Smooth muscle cell (in vitro differentiated cells): Measurements from ENCODE around the gene NKIRAS2. TPM values are rescaled to one million over a fixed set of nuclear protein-coding genes. Genes with fewer than 3 reads are reported as not detected.

Experiments
- DNase-seq: peaks from one replicate; lab custom pipeline; 2025; ENCODE audit not compliant: unreplicated experiment; lab: John Stamatoyannopoulos, UW
- H2AFZ ChIP-seq: fragments of 200-600 bp; sonication (generic); 2 replicates; pipeline ENCODE4 v1.6.0; 2016; ENCODE audit warnings: antibody characterized with exemption, low read depth, mild to moderate bottlenecking
- H3F3A ChIP-seq: fragments of 200-600 bp; sonication (generic); 2 replicates; pipeline ENCODE4 v1.6.0; 2017; ENCODE audit warnings: antibody characterized with exemption, low read depth
- H3K27ac ChIP-seq: fragments of 200-600 bp; sonication (generic); 2 replicates; pipeline ENCODE4 v1.5.1; 2016; ENCODE audit warnings: low read depth, mild to moderate bottlenecking
- H3K27me3 ChIP-seq: fragments of 200-600 bp; sonication (generic); 2 replicates; pipeline ENCODE4 v1.6.1; 2016; ENCODE audit warnings: low read depth, mild to moderate bottlenecking
- H3K36me3 ChIP-seq: fragments of 200-600 bp; sonication (generic); 2 replicates; pipeline ENCODE4 v1.5.1; 2016; ENCODE audit warnings: low read depth
- H3K4me1 ChIP-seq: fragments of 200-600 bp; sonication (generic); 2 replicates; pipeline ENCODE4 v1.5.1; 2016; ENCODE audit warnings: low read depth
- H3K4me2 ChIP-seq: fragments of 200-600 bp; sonication (generic); 2 replicates; pipeline ENCODE4 v1.6.0; 2016; ENCODE audit warnings: mild to moderate bottlenecking
- H3K4me3 ChIP-seq: fragments of 200-600 bp; sonication (generic); 2 replicates; pipeline ENCODE4 v1.5.1; 2016; ENCODE audit warnings: mild to moderate bottlenecking
- H3K79me2 ChIP-seq: fragments of 200-600 bp; sonication (generic); 2 replicates; pipeline ENCODE4 v1.6.0; 2016; ENCODE audit warnings: low read depth, mild to moderate bottlenecking
- H3K9ac ChIP-seq: fragments of 200-600 bp; sonication (generic); 2 replicates; pipeline ENCODE4 v1.6.0; 2016; ENCODE audit warnings: low read depth
- H3K9me3 ChIP-seq: fragments of 200-600 bp; sonication (generic); replicated peaks from 2 replicates; pipeline ENCODE4 v1.5.1; 2016; ENCODE audit warnings: low read depth
- H4K20me1 ChIP-seq: fragments of 200-600 bp; sonication (generic); 2 replicates; pipeline ENCODE4 v1.6.0; 2016; ENCODE audit warnings: low read depth
- CTCF ChIP-seq: fragments of 200-600 bp; sonication (generic); IDR thresholded peaks from 2 replicates; pipeline ENCODE4 v1.5.1; 2017; ENCODE audit warnings: borderline replicate concordance, mild to moderate bottlenecking, antibody characterized with exemption; ENCODE audit not compliant: insufficient read depth, poor library complexity, severe bottlenecking
- WGBS: methylation state at CpG from one replicate; pipeline ENCODE4 v1.1.7; 2016; ENCODE audit warnings: low lambda C conversion rate; 5-methylcytosine and 5-hydroxymethylcytosine counted together
- polyA plus RNA-seq: library from polyadenylated mRNA; unstranded; fragments of >200 nt; fragmentation: Nextera tagmentation; extraction: Ambion mirVana; gene quantifications from 2 replicates; pipeline ENCODE4 v1.2.1, GENCODE V29; 2016
- total RNA-seq: library from RNA; depleted of rRNA; stranded (reverse); fragments of >200 nt; gene quantifications from 2 replicates; pipeline ENCODE4 v1.2.3, GENCODE V29; 2014

The NKIRAS2 gene
- total and polyA plus RNA-seq, 2 experiments from 2014 or later, result 21.3 to 50.1 TPM

GRCh38 chr17:42025936-42026335 lies 6.0 kb downstream of the NKIRAS2 start:
- 100% methylated on average over 3 of the region's 3 CpGs for whole genome bisulfite sequencing

GRCh38 chr17:42026857-42027589 lies 7.1 kb downstream of the NKIRAS2 start:
- no peaks in the 10 kb centered on the region for H3K9me3 ChIP-seq
- no peak overlapping the region for H3K4me3 ChIP-seq
- H3K27ac ChIP-seq, result no peak overlapping the region
- H3K9ac ChIP-seq, result no peak overlapping the region
- 77% methylated on average over 16 of the region's 17 CpGs for WGBS
- no peaks in the 10 kb centered on the region for H3K36me3 ChIP-seq
- no peaks in the 10 kb centered on the region for H4K20me1 ChIP-seq
- H3K27me3 ChIP-seq, result no peaks in the 10 kb centered on the region
- no peak for DNase-seq
- peaks cover 27% of the 10 kb centered on the region for H3K4me1 ChIP-seq
- no peak overlapping the region for H2AFZ ChIP-seq
- no peaks in the 10 kb centered on the region for H3K79me2 ChIP-seq
- TF ChIP-seq CTCF, result no peak
- no peak overlapping the region for H3K4me2 ChIP-seq
- H3F3A ChIP-seq, result peaks cover 12% of the 10 kb centered on the region

More at GRCh38 chr17:42025936-42026335, 6.0 kb downstream of the NKIRAS2 start:
- H2AFZ ChIP-seq, result no peak overlapping the region
- H3K79me2 ChIP-seq, result peaks cover 7% of the 10 kb centered on the region
- H3F3A ChIP-seq, result peaks cover 12% of the 10 kb centered on the region
- no peaks in the 10 kb centered on the region for H3K36me3 ChIP-seq
- TF ChIP-seq CTCF, result no peak
- peaks cover 31% of the 10 kb centered on the region for H3K4me1 ChIP-seq
- H3K4me2 ChIP-seq, result no peak overlapping the region
- no peak overlapping the region for H3K9ac ChIP-seq
- H3K9me3 ChIP-seq, result no peaks in the 10 kb centered on the region
- H3K27ac ChIP-seq, result no peak overlapping the region
- H4K20me1 ChIP-seq, result no peaks in the 10 kb centered on the region
- H3K4me3 ChIP-seq, result no peak overlapping the region
- no peaks in the 10 kb centered on the region for H3K27me3 ChIP-seq
- no peak for DNase-seq

- H3K27me3 ChIP-seq, result no peaks in the 10 kb centered on the region
- no peak overlapping the region for H3K9ac ChIP-seq
- TF ChIP-seq CTCF, result no peak
- no peak overlapping the region for H2AFZ ChIP-seq
- H3K36me3 ChIP-seq, result no peaks in the 10 kb centered on the region
- H4K20me1 ChIP-seq, result no peaks in the 10 kb centered on the region
- no peak for DNase-seq
- 91% methylated on average over 5 of the region's 5 CpGs for WGBS
- no peak overlapping the region for H3K27ac ChIP-seq
- H3K9me3 ChIP-seq, result no peaks in the 10 kb centered on the region
- no peak overlapping the region for H3K4me2 ChIP-seq
- peaks cover 27% of the 10 kb centered on the region for H3K4me1 ChIP-seq
- no peak overlapping the region for H3K4me3 ChIP-seq
- H3K79me2 ChIP-seq, result no peaks in the 10 kb centered on the region
- peaks cover 12% of the 10 kb centered on the region for H3F3A ChIP-seq
These were observed 7.7 kb downstream of the NKIRAS2 start for GRCh38 chr17:42027590-42027889.
